ENCODE measurements around the gene CDC25B. TPM values are rescaled to one million over a fixed set of nuclear protein-coding genes. Genes with fewer than 3 reads are reported as not detected.

CDC25B gene
- total and polyA plus RNA-seq, 2 of the 13 experiments (the other 11 are each of a cell fraction or from before 2014, with no cell fraction given) = 14.5 to 19.4 TPM

DNA sequence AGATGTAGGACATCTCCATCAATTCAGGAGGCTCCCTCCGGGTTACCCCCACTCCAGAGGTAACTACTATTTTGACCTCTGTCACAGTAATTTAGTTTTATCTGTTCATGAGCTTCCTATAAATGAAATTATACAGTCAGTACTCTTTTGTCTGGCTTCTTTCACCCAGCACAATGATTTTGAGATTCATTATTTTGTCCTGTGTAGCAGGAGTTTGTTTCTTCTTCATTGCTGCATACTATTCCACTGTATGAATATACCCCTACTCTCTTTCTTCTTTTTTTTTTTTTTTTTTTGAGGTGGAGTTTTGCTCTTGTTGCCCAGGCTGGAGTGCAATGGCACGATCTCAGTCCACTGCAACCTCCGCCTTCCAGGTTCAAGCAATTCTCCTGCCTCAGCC is 12.4 kb downstream of the CDC25B start (continued):
- TF ChIP-seq, protein P1, sequence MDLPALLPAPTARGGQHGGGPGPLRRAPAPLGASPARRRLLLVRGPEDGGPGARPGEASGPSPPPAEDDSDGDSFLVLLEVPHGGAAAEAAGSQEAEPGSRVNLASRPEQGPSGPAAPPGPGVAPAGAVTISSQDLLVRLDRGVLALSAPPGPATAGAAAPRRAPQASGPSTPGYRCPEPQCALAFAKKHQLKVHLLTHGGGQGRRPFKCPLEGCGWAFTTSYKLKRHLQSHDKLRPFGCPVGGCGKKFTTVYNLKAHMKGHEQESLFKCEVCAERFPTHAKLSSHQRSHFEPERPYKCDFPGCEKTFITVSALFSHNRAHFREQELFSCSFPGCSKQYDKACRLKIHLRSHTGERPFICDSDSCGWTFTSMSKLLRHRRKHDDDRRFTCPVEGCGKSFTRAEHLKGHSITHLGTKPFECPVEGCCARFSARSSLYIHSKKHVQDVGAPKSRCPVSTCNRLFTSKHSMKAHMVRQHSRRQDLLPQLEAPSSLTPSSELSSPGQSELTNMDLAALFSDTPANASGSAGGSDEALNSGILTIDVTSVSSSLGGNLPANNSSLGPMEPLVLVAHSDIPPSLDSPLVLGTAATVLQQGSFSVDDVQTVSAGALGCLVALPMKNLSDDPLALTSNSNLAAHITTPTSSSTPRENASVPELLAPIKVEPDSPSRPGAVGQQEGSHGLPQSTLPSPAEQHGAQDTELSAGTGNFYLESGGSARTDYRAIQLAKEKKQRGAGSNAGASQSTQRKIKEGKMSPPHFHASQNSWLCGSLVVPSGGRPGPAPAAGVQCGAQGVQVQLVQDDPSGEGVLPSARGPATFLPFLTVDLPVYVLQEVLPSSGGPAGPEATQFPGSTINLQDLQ (CRISPR knock-in tag; IDR thresholded peaks at IDR 0.05) = no peak
- TF ChIP-seq, protein P2, sequence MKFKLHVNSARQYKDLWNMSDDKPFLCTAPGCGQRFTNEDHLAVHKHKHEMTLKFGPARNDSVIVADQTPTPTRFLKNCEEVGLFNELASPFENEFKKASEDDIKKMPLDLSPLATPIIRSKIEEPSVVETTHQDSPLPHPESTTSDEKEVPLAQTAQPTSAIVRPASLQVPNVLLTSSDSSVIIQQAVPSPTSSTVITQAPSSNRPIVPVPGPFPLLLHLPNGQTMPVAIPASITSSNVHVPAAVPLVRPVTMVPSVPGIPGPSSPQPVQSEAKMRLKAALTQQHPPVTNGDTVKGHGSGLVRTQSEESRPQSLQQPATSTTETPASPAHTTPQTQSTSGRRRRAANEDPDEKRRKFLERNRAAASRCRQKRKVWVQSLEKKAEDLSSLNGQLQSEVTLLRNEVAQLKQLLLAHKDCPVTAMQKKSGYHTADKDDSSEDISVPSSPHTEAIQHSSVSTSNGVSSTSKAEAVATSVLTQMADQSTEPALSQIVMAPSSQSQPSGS (CRISPR knock-in tag; IDR thresholded peaks at IDR 0.05) = 0 out of 2 replicates have a peak, but pooled peaks have one; percentile 1
- TF ChIP-seq, protein P3, sequence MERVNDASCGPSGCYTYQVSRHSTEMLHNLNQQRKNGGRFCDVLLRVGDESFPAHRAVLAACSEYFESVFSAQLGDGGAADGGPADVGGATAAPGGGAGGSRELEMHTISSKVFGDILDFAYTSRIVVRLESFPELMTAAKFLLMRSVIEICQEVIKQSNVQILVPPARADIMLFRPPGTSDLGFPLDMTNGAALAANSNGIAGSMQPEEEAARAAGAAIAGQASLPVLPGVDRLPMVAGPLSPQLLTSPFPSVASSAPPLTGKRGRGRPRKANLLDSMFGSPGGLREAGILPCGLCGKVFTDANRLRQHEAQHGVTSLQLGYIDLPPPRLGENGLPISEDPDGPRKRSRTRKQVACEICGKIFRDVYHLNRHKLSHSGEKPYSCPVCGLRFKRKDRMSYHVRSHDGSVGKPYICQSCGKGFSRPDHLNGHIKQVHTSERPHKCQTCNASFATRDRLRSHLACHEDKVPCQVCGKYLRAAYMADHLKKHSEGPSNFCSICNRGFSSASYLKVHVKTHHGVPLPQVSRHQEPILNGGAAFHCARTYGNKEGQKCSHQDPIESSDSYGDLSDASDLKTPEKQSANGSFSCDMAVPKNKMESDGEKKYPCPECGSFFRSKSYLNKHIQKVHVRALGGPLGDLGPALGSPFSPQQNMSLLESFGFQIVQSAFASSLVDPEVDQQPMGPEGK (CRISPR knock-in tag; IDR thresholded peaks at IDR 0.05) = no peak
- TF ChIP-seq DNMT1 (CRISPR knock-in tag; IDR thresholded peaks at IDR 0.05) = no peak

Data from HepG2 (cell line).